GM12875 (cell line): Measurements from ENCODE around the gene TRAP1.

Source experiments
- H3K4me3 ChIP-seq: one replicate; pipeline ENCODE4 v1.5.1; 2011; ENCODE audit warnings: low read depth, low read length, control low read depth
- CTCF ChIP-seq: IDR thresholded peaks from 2 replicates; pipeline ENCODE4 v1.5.1; 2011; ENCODE audit warnings: low read depth, mild to moderate bottlenecking, control low read depth, inconsistent platforms, low read length, moderate library complexity, borderline replicate concordance; ENCODE audit not compliant: insufficient read depth

The TRAP1 gene

DNA sequence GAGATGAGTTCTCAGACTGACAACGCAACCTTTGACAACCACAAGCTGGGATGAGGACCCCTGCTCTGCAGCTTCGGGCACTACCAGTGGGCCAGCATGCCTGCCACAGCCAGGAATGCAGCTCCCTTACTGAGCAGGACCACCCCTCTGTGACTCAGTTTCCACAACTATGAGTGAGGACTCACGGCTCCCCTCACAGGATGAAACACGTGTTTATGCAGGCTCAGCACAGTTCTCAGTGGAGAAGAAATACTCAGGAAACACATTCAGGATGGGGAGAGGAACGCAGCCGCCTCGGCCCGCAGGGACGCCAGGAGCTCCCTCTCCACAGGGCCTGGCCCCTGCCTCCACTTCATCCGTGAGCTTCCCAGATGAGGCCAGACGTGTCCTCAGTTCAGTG is 48.7 kb downstream of the TRAP1 start:
- TF ChIP-seq CTCF, result no peak
- no peak overlapping the region for H3K4me3 ChIP-seq

DNA sequence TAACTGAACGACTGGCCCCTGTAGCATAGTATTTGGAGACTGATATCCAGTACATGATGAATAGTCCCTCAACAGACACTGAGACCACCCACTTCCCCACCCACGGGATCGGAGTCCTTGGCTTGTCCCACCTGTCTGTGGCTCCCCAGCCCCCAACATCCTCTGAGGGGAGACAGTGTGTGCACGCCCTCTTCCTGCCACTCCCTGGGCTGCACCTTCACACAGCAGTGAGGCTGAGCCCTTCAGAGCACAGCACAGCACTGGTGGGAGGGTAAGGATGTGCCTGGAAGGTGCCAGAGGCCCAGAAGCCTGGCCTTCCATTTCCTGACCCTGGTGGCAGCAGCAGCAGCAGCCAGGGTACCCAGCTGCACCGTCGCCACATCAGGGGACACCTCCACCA is 51.8 kb downstream of the TRAP1 start:
- TF ChIP-seq CTCF, result no peak
- no peak overlapping the region for H3K4me3 ChIP-seq

DNA sequence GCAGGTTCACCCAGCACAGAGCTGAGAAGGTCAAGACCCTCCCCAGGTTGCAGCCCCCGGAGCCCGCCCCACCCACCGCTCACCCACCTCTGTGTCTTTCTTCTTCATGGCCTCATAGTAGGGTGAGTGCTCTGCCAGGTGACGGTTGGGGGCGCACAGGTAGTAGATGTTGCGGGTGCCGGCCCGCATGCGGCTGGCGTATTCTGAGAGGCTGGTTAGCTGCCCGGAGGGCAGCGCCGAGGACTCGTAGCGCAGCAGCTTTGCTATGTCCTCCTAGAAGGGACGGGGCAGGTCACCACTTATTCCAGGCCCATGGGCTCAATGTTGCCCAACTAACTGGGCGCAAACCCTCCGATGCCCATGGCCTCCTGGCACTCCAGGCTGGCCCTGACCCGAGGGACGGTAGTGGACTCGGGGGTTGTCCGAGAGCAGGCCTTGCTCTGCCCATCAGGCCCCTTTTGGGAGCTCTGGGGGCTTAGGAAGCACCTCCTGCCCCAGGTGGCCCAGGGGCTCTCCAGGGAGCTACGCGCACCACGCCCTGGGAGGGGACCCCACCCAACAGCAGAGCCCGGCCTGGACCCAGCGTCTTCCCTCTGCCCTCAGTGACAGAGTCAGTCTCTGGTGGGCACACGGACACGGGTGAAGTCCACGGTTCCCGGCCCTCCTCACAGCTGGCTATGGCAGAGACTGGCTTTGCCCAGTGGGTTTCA is 53.0 kb downstream of the TRAP1 start:
- TF ChIP-seq CTCF, result no peak

GRCh38 chr16:3662601-3663000 is 54.7 kb downstream of the TRAP1 start:
- no peak for TF ChIP-seq CTCF
- no peak overlapping the region for H3K4me3 ChIP-seq

More for the DNA sequence above, 53.0 kb downstream of the TRAP1 start:
- H3K4me3 ChIP-seq, result no peak overlapping the region

DNA sequence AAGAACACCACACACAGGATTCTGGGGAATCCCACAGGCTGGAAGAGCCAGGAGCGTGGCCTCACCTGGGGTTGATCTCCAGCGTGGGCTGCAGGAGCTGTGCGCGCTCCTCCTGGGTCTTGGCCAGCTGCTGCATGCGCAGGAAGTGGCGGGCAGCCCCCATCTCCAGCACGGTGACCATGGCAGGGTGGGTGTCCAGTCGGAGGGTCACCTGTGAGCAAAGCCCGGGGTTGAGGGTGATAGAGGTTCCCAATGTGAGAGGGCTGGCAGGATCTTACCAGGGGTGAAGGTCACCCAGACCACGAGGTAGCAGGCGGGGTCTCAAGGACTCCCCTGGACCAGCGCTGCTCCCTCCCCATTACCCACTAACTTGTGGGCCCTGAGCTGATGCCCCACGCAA is 55.4 kb downstream of the TRAP1 start:
- TF ChIP-seq CTCF, result no peak

DNA sequence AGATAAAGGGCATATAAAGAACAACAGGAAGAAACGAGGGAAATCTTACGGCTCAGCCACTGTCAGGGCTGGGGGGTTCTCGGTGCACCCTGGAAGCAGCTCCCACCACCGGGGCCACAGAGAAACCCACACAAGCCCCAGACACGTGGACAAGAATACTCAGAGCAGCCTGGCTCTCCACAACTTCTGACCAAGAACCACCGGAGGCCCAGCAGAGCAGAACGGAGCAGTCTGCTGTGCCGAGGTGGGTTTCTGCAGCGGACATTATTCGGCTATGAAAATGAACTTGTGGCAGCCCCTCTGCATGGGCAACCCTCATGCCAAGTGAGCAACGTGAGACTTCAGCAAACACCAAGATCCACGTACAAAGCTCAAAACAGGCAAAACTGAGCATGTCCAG is 56.0 kb downstream of the TRAP1 start:
- no peak for TF ChIP-seq CTCF
- no peak overlapping the region for H3K4me3 ChIP-seq

More for the DNA sequence above, 55.4 kb downstream of the TRAP1 start:
- H3K4me3 ChIP-seq, result no peak overlapping the region

DNA sequence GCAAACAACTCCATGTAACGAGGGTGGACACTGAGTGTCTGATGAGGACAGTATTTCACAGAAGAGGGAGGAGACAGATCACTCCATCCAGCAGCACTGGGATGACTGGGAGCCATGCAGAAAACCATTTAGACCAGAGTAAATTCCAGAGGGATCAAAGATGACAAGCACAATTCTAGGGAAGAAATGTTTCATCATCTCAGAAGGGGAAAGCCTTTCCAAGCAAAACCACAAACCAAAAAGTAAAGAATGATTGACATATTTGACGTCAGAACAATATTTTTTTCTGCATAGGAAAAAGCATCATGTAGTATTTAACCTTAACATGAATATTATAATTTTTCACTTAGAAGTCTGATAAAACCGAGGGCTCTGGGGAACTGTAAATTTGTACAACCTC is 58.1 kb downstream of the TRAP1 start:
- H3K4me3 ChIP-seq, result no peak overlapping the region
- TF ChIP-seq CTCF, result no peak
